ENCODE data around the gene IL27RA.

Gene IL27RA

GRCh38 chr19:14059652-14060155 is 28.1 kb downstream of the IL27RA start:
- DNase-seq = no peak

- DNase-seq = no peak
Measured at GRCh38 chr19:14061081-14061749, 29.7 kb downstream of the IL27RA start.

- no peak for DNase-seq
Measured at GRCh38 chr19:14061751-14062557, 30.4 kb downstream of the IL27RA start, which contains the start of gene PALM3. Gene PALM3 (minus strand): TSS chr19:14062076. CDS start chr19:14061980, 96 bp downstream.

GRCh38 chr19:14062558-14062855 is 30.9 kb downstream of the IL27RA start:
- DNase-seq = no peak

- peak in 2 of 3 donors; percentile 34 to 51 for DNase-seq
Measured at GRCh38 chr19:14063105-14063504, 31.5 kb downstream of the IL27RA start.

GRCh38 chr19:14066134-14066533 is 34.6 kb downstream of the IL27RA start:
- no peak for DNase-seq

GRCh38 chr19:14070268-14071050 is 38.9 kb downstream of the IL27RA start:
- DNase-seq = no peak

GRCh38 chr19:14072535-14073260 is 41.1 kb downstream of the IL27RA start, which contains the start of gene MISP3:
Gene MISP3 (plus strand): TSS chr19:14072786. CDS start chr19:14073310, 524 bp downstream.
- DNase-seq = peak in 2 of 3 donors; percentile 27 to 57

GRCh38 chr19:14073261-14073924 is 41.8 kb downstream of the IL27RA start:
- DNase-seq = peak; percentile 79 to 95 (median 89)

GRCh38 chr19:14073925-14074838 is 42.6 kb downstream of the IL27RA start:
- DNase-seq = peak; percentile 63 to 86 (median 71)

GRCh38 chr19:14078411-14078810 is 46.8 kb downstream of the IL27RA start:
- peak; percentile 85 to 93 (median 88) for DNase-seq

- peak; percentile 98 to 100 (median 100) for DNase-seq
Measured at GRCh38 chr19:14080887-14081796, 49.6 kb downstream of the IL27RA start.

GRCh38 chr19:14081797-14082674 is 50.5 kb downstream of the IL27RA start:
- peak; percentile 63 to 82 (median 66) for DNase-seq

- no peak for DNase-seq
Measured at GRCh38 chr19:14082675-14082960, 51.1 kb downstream of the IL27RA start.

- DNase-seq = no peak
Measured at GRCh38 chr19:14085309-14085995, 53.9 kb downstream of the IL27RA start, which contains the start of gene C19orf67. Gene C19orf67 (minus strand): TSS chr19:14085783. CDS start chr19:14085627, 156 bp downstream.

GRCh38 chr19:14086098-14086497 is 54.5 kb downstream of the IL27RA start:
- no peak for DNase-seq

GRCh38 chr19:14088634-14089411 is 57.3 kb downstream of the IL27RA start:
- no peak for DNase-seq

All from suppressor macrophage treated with lipopolysaccharide for 1 hour (primary cell).